ENCODE data around the gene PARD3. TPM values are rescaled to one million over a fixed set of nuclear protein-coding genes. Genes with fewer than 3 reads are reported as not detected.
"Not testable (repeated sequence)": the region's sequence is repeated elsewhere in the genome, so short reads cannot be mapped to it uniquely, and the experiment has no call there.

The PARD3 gene
- polyA plus RNA-seq, 6 donors from 2014 or later, result 0.05 to 0.36 (median 0.16) TPM; not detected in 3

- no peak overlapping the region for H3K4me3 Mint-ChIP-seq
- peaks cover 0 to 3% (median 0%) of the 10 kb centered on the region in 7 donors for H3K9me3 Mint-ChIP-seq
- no peak overlapping the region for H3K27ac Mint-ChIP-seq
Measured at GRCh38 chr10:34764472-34764946, 50.6 kb downstream of the PARD3 start.

DNA sequence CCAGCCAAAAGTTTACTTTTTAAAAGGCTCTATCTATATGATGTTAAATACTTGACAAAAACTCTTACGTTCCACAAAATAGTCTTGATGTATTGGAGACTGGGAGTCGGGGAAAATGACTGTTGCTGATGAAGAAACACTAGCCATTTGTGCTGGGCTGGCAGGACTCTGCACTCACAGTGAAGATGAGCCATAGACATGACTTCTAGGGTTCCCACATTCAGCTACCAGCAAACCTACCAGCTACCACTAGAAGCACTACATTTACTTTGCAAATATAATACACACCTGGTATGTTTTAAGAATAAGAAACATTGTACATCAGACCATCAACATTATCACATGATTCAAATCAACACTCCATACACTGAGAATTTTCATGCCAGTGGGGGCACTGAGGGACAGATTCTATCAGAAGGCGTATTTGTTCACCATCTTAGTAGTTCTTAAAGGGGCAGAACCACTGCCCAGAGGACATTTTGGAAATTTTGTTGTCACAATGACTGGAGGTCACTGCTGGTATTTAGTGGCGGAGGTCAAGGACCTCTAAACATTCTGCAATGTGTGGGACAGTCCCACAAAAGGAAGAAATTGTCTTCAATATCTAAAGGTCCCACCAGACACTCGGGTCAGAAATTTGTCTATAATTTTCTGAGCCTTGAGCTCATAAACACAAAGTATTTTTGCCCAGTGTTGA lies 52.3 kb downstream of the PARD3 start:
- H3K27ac Mint-ChIP-seq, result no peak overlapping the region
- peaks cover 0 to 5% (median 0%) of the 10 kb centered on the region in 3 donors for H3K27me3 Mint-ChIP-seq
- H3K4me1 Mint-ChIP-seq, result no peaks in the 10 kb centered on the region
- ATAC-seq (ENCODE audit: low read depth in 2 of 2) (no peak), DNase-seq (no peak)
- no peaks in the 10 kb centered on the region for H3K36me3 Mint-ChIP-seq
- H3K4me3 Mint-ChIP-seq, result no peak overlapping the region
- H3K9me3 Mint-ChIP-seq, result peaks cover 0 to 3% (median 0%) of the 10 kb centered on the region in 7 donors

More at GRCh38 chr10:34764472-34764946, 50.6 kb downstream of the PARD3 start:
- H3K4me1 Mint-ChIP-seq, result no peaks in the 10 kb centered on the region
- no peak for ATAC-seq (ENCODE audit: low read depth in 2 of 2)
- peaks cover 0 to 5% (median 0%) of the 10 kb centered on the region in 3 donors for H3K27me3 Mint-ChIP-seq
- DNase-seq, result no peak
- H3K36me3 Mint-ChIP-seq, result no peaks in the 10 kb centered on the region

GRCh38 chr10:34762156-34762555 lies 52.9 kb downstream of the PARD3 start:
- DNase-seq (no peak), ATAC-seq (ENCODE audit: low read depth in 2 of 2) (no peak)
- Mint-ChIP-seq H3K27me3 (peaks cover 0 to 5% (median 0%) of the 10 kb centered on the region in 3 donors), H3K4me3 (no peak overlapping the region), H3K4me1 (no peaks in the 10 kb centered on the region), H3K27ac (no peak overlapping the region), H3K36me3 (no peaks in the 10 kb centered on the region), H3K9me3 (peaks cover 0 to 3% (median 0%) of the 10 kb centered on the region in 7 donors)

- Mint-ChIP-seq H3K27ac (no peak overlapping the region), H3K4me3 (no peak overlapping the region), H3K9me3 (peaks cover 0 to 3% (median 0%) of the 10 kb centered on the region in 7 donors), H3K36me3 (no peaks in the 10 kb centered on the region), H3K27me3 (no peaks in the 10 kb centered on the region), H3K4me1 (no peaks in the 10 kb centered on the region)
- DNase-seq (no peak), ATAC-seq (ENCODE audit: low read depth in 2 of 2) (no peak)
Measured at GRCh38 chr10:34761453-34761852, 53.6 kb downstream of the PARD3 start.

DNA sequence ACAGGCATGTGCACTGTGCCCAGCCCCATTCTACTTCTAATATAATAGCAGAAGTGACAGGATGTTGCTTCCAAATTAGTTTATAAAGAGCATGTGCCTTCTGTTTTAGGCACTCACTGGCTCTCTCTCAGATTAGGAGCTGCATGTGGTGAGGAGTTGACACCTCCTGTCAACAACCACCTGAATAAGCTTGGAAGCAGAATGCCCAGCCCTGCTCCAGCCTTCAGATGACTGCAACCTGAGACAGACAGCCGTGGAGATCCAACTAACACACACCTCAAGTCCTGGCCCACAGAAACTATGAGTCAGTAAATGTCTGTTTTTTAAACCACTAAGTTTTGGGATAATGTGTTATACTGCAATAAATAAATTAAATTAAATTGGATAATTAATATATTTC lies 54.5 kb downstream of the PARD3 start:
- peaks cover 0 to 3% (median 0%) of the 10 kb centered on the region in 7 donors for H3K9me3 Mint-ChIP-seq
- no peak overlapping the region for H3K4me3 Mint-ChIP-seq
- H3K27ac Mint-ChIP-seq, result no peak overlapping the region
- no peaks in the 10 kb centered on the region for H3K27me3 Mint-ChIP-seq
- no peak for ATAC-seq (ENCODE audit: low read depth in 2 of 2)
- no peak for DNase-seq
- no peaks in the 10 kb centered on the region for H3K4me1 Mint-ChIP-seq
- H3K36me3 Mint-ChIP-seq, result no peaks in the 10 kb centered on the region

- no peak overlapping the region for H3K4me3 Mint-ChIP-seq
- no peak overlapping the region for H3K27ac Mint-ChIP-seq
- ATAC-seq (ENCODE audit: low read depth in 2 of 2) (no peak), DNase-seq (no peak)
- peaks cover 0 to 3% (median 0%) of the 10 kb centered on the region in 7 donors for H3K9me3 Mint-ChIP-seq
- H3K27me3 Mint-ChIP-seq, result no peaks in the 10 kb centered on the region
- H3K36me3 Mint-ChIP-seq, result no peaks in the 10 kb centered on the region
- no peaks in the 10 kb centered on the region for H3K4me1 Mint-ChIP-seq
Measured at GRCh38 chr10:34759837-34760215, 55.3 kb downstream of the PARD3 start.

DNA sequence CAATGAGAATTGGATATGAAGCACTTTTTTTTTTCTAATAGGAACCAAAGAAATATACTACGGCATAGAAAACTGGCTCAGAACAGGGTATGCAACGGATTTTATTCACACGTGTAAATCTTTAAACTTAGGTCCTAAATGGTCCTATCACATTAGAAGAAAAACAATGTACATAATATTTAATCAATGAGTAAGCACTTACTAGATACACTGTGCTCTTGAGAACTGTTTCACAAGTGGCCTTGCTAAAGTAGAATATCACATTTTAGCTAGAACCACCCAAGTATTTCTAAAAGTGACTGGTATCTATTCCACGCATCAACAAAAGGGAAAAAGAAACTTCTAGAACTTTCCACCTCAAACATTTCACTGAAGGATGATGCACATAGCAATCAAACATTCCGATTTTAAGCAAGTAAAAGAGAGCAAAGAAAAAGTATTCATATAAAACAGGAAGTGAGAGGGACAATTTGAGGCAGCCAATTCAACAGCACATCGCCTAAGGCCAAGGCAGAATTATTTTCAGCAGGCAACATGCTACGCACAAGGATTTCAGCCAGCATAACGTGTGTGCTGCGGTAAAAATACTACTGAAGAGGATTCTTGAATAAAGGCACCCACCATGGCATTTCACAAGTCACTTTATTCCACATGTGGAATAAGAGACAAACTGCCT lies 55.8 kb downstream of the PARD3 start:
- DNase-seq, result no peak
- Mint-ChIP-seq H3K9me3 (peaks cover 0 to 3% (median 0%) of the 10 kb centered on the region in 7 donors), H3K27ac (no peak overlapping the region), H3K4me3 (no peak overlapping the region), H3K27me3 (no peaks in the 10 kb centered on the region), H3K4me1 (no peaks in the 10 kb centered on the region), H3K36me3 (no peaks in the 10 kb centered on the region)
- no peak for ATAC-seq (ENCODE audit: low read depth in 2 of 2)

- Mint-ChIP-seq H3K27me3 (no peaks in the 10 kb centered on the region), H3K36me3 (no peaks in the 10 kb centered on the region), H3K4me3 (no peak overlapping the region), H3K27ac (no peak overlapping the region), H3K9me3 (peaks cover 0 to 3% (median 0%) of the 10 kb centered on the region in 7 donors), H3K4me1 (no peaks in the 10 kb centered on the region)
- ATAC-seq (ENCODE audit: low read depth in 2 of 2) (no peak), DNase-seq (no peak)
Measured at GRCh38 chr10:34758447-34758996, 56.6 kb downstream of the PARD3 start.

DNA sequence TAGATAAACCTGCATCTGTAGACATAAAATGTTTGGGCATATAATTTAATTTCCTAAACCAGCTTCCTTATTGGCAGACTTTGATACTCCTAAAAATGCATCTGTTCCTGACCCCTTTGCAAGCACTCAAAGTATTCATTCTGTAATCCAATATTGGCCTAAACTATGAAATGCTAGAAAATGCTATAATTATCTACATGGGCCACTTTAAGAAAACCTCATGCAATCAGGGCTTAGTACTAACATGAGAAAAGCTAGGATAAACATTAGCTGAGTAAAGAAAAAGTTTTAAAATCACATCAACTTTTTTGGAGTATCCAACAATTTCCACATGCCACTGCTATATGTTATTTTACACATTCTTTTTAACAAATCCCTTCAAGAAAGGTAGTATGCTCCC lies 57.2 kb downstream of the PARD3 start:
- Mint-ChIP-seq H3K4me3 (no peak overlapping the region), H3K4me1 (no peaks in the 10 kb centered on the region), H3K27ac (no peak overlapping the region), H3K36me3 (no peaks in the 10 kb centered on the region), H3K9me3 (peaks cover 0 to 3% (median 0%) of the 10 kb centered on the region in 7 donors), H3K27me3 (no peaks in the 10 kb centered on the region)
- ATAC-seq (ENCODE audit: low read depth in 2 of 2), result no peak
- no peak for DNase-seq

DNA sequence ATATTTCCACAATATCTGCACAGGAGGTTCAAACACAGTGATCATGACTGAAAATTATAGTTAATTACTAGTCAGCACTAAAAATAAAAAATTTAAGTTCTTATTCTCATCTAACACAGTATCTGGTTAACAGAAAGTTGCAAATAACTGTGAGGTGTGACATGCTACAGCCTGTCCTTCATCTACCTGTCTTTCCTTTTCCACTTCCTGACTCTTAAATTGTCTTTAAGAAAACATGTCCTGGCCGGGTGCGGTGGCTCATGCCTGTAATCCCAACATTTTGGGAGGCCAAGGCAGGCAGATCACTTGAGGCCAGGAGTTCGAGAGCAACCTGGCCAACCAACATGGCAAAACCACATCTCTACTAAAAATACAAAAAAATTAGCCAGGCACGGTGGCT lies 57.9 kb downstream of the PARD3 start:
- not testable (repeated sequence) for H3K4me1 Mint-ChIP-seq; H3K27me3 Mint-ChIP-seq; H3K4me3 Mint-ChIP-seq; H3K36me3 Mint-ChIP-seq; H3K27ac Mint-ChIP-seq; DNase-seq; H3K9me3 Mint-ChIP-seq; ATAC-seq (ENCODE audit: low read depth in 2 of 2)

DNA sequence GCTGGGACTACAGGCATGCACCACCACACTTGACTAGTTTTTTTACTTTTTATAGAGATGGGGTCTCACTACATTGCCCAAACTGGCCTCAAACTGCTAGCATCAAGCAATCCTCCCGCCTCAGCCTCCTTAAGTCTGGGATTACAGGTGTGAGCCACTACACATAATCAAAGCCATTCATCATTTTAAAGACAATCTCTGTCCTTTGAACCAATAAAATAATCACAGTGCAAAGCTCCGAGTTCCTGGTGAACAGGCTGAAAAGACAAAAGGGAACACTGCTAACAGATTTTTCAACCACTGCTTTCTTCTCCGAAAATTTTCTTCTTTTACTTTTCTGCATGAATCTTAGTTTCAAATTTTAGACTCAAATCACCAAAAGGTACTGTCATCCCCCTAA lies 58.5 kb downstream of the PARD3 start:
- Mint-ChIP-seq H3K27me3 (no peaks in the 10 kb centered on the region), H3K4me3 (no peak overlapping the region), H3K4me1 (no peaks in the 10 kb centered on the region), H3K36me3 (no peaks in the 10 kb centered on the region), H3K9me3 (peaks cover 0 to 2% (median 0%) of the 10 kb centered on the region in 7 donors), H3K27ac (no peak overlapping the region)
- ATAC-seq (ENCODE audit: low read depth in 2 of 2) (no peak), DNase-seq (no peak)

- H3K9me3 Mint-ChIP-seq, result no peaks in the 10 kb centered on the region
- no peaks in the 10 kb centered on the region for H3K36me3 Mint-ChIP-seq
- H3K4me1 Mint-ChIP-seq, result no peaks in the 10 kb centered on the region
- ATAC-seq (ENCODE audit: low read depth in 2 of 2) (no peak), DNase-seq (no peak)
- H3K27ac Mint-ChIP-seq, result no peak overlapping the region
- peaks cover 5 to 7% (median 6%) of the 10 kb centered on the region in 3 donors for H3K27me3 Mint-ChIP-seq
- H3K4me3 Mint-ChIP-seq, result no peak overlapping the region
Measured at GRCh38 chr10:34753014-34753757, 61.9 kb downstream of the PARD3 start.

GRCh38 chr10:34751272-34751671 lies 63.8 kb downstream of the PARD3 start:
- H3K27ac Mint-ChIP-seq, result no peak overlapping the region
- H3K9me3 Mint-ChIP-seq, result no peaks in the 10 kb centered on the region
- DNase-seq (no peak), ATAC-seq (ENCODE audit: low read depth in 2 of 2) (no peak)
- H3K27me3 Mint-ChIP-seq, result peaks cover 6 to 13% (median 8%) of the 10 kb centered on the region in 3 donors
- no peaks in the 10 kb centered on the region for H3K4me1 Mint-ChIP-seq
- no peak overlapping the region for H3K4me3 Mint-ChIP-seq
- H3K36me3 Mint-ChIP-seq, result no peaks in the 10 kb centered on the region

Measured in naive B cell (primary cell).